Nephron progenitor cell (in vitro differentiated cells): ENCODE data around the gene GALNT18.

Source experiments
- DNase-seq: peaks from one replicate; pipeline ENCODE4 v3.0.0; 2021
- H3K27ac Mint-ChIP-seq: 2 replicates; pipeline ENCODE4 v1.8.0; 2021; ENCODE audit warnings: mild to moderate bottlenecking, moderate library complexity, mixed read lengths
- H3K27me3 Mint-ChIP-seq: 2 replicates; pipeline ENCODE4 v1.8.0; 2021; ENCODE audit warnings: mild to moderate bottlenecking, low read depth, mixed read lengths; ENCODE audit not compliant: poor library complexity
- H3K36me3 Mint-ChIP-seq: 2 replicates; pipeline ENCODE4 v1.8.0; 2021; ENCODE audit warnings: low read depth, mixed read lengths
- H3K4me1 Mint-ChIP-seq: 2 replicates; pipeline ENCODE4 v1.8.0; 2021; ENCODE audit warnings: mixed read lengths
- H3K4me3 Mint-ChIP-seq: 2 replicates; pipeline ENCODE4 v1.8.0; 2021; ENCODE audit warnings: mild to moderate bottlenecking, moderate library complexity, mixed read lengths
- H3K9me3 Mint-ChIP-seq: 2 replicates; pipeline ENCODE4 v1.8.0; 2021; ENCODE audit warnings: mild to moderate bottlenecking, moderate library complexity, mixed read lengths
- TF ChIP-seq, protein P1 (sequence below): fragments of 200-600 bp; sonication (generic); IDR thresholded peaks from 2 replicates; pipeline ENCODE4 v1.5.0; 2021; ENCODE audit warnings: antibody characterized with exemption

GALNT18 gene

GRCh38 chr11:11397036-11397415 lies 224.8 kb downstream of the GALNT18 start:
- Mint-ChIP-seq H3K36me3 (no peaks in the 10 kb centered on the region), H3K27ac (no peak overlapping the region), H3K9me3 (no peaks in the 10 kb centered on the region), H3K27me3 (peaks cover 33% of the 10 kb centered on the region), H3K4me3 (no peak overlapping the region), H3K4me1 (no peaks in the 10 kb centered on the region)
- TF ChIP-seq, protein P1, sequence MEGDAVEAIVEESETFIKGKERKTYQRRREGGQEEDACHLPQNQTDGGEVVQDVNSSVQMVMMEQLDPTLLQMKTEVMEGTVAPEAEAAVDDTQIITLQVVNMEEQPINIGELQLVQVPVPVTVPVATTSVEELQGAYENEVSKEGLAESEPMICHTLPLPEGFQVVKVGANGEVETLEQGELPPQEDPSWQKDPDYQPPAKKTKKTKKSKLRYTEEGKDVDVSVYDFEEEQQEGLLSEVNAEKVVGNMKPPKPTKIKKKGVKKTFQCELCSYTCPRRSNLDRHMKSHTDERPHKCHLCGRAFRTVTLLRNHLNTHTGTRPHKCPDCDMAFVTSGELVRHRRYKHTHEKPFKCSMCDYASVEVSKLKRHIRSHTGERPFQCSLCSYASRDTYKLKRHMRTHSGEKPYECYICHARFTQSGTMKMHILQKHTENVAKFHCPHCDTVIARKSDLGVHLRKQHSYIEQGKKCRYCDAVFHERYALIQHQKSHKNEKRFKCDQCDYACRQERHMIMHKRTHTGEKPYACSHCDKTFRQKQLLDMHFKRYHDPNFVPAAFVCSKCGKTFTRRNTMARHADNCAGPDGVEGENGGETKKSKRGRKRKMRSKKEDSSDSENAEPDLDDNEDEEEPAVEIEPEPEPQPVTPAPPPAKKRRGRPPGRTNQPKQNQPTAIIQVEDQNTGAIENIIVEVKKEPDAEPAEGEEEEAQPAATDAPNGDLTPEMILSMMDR, result no peak
- DNase-seq, result no peak

DNA sequence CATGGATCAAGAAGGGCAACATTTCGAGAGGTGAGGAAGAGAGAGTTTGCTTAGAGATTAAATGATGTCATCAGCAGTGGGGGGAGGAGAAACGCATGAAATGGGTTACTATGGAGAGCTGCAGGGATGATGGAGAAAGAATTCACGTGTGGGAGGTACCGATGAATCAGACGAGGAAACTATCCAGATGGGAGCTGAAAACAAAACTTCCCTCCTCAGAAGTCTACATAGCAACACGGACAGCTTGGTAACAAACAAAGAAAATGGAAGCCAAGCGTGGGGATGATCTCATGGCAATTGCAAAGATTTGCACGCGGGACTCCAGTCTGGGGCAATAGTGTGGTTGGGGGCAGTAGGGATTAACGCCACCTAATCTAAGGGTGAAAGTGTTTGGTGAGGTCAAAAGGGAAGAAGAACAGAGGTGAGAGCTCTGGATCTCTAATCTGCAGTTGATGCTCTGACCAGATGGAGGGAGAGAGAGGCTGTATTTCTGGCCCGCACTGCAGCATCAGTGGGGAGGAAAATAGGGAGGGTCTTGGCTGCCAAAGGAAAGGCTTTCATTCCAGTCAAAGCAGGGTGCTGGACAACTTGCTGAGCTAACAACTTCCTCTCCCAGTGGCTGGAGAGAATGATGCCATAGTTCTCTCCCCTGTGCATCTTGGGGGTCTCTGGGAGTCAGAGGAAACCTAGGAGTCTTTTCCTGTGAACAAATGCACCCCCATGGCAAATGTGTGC lies 225.3 kb downstream of the GALNT18 start:
- no peaks in the 10 kb centered on the region for H3K9me3 Mint-ChIP-seq
- no peak overlapping the region for H3K27ac Mint-ChIP-seq
- H3K4me3 Mint-ChIP-seq, result no peak overlapping the region
- peaks cover 33% of the 10 kb centered on the region for H3K27me3 Mint-ChIP-seq
- H3K4me1 Mint-ChIP-seq, result no peaks in the 10 kb centered on the region
- no peaks in the 10 kb centered on the region for H3K36me3 Mint-ChIP-seq
- DNase-seq, result no peak
- TF ChIP-seq, protein P1, result no peak

DNA sequence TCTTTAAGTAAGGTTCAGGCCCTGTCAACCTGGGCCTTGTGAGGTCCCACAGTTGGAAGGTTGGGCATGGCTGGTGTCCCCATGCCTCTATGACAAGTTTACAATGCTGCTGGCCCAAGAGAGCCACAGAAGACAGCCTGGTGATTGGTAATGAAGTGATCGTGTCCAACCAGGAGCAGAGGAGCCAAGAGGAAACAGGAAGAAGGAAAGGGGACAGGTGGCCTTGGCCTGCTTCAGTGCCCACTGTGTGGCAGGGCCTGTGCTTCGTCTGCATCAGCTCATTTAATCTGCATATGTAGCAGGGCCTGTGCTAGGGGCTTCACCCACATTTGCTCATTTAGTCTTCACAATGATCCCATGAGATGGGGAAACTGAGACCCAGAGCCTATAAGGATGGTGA lies 226.7 kb downstream of the GALNT18 start:
- TF ChIP-seq, protein P1, result no peak
- peaks cover 12% of the 10 kb centered on the region for H3K4me1 Mint-ChIP-seq
- H3K9me3 Mint-ChIP-seq, result no peaks in the 10 kb centered on the region
- H3K36me3 Mint-ChIP-seq, result no peaks in the 10 kb centered on the region
- H3K4me3 Mint-ChIP-seq, result no peak overlapping the region
- peaks cover 26% of the 10 kb centered on the region for H3K27me3 Mint-ChIP-seq
- no peak overlapping the region for H3K27ac Mint-ChIP-seq
- DNase-seq, result no peak

- H3K27me3 Mint-ChIP-seq, result peaks cover 29% of the 10 kb centered on the region
Measured at GRCh38 chr11:11394241-11394640, 227.6 kb downstream of the GALNT18 start.

GRCh38 chr11:11391796-11392463 lies 229.9 kb downstream of the GALNT18 start:
- TF ChIP-seq, protein P1, result no peak
- no peaks in the 10 kb centered on the region for H3K9me3 Mint-ChIP-seq
- H3K27ac Mint-ChIP-seq, result no peak overlapping the region
- H3K4me3 Mint-ChIP-seq, result no peak overlapping the region
- H3K4me1 Mint-ChIP-seq, result peaks cover 28% of the 10 kb centered on the region
- no peak for DNase-seq
- H3K36me3 Mint-ChIP-seq, result no peaks in the 10 kb centered on the region
- peaks cover 19% of the 10 kb centered on the region for H3K27me3 Mint-ChIP-seq

More at GRCh38 chr11:11394241-11394640, 227.6 kb downstream of the GALNT18 start:
- no peaks in the 10 kb centered on the region for H3K9me3 Mint-ChIP-seq
- TF ChIP-seq, protein P1, result no peak
- no peaks in the 10 kb centered on the region for H3K36me3 Mint-ChIP-seq
- no peak overlapping the region for H3K27ac Mint-ChIP-seq
- no peak for DNase-seq
- H3K4me3 Mint-ChIP-seq, result no peak overlapping the region
- peaks cover 16% of the 10 kb centered on the region for H3K4me1 Mint-ChIP-seq

- Mint-ChIP-seq H3K27me3 (peaks cover 18% of the 10 kb centered on the region), H3K36me3 (no peaks in the 10 kb centered on the region), H3K4me1 (peaks cover 28% of the 10 kb centered on the region), H3K9me3 (no peaks in the 10 kb centered on the region), H3K27ac (no peak overlapping the region), H3K4me3 (no peak overlapping the region)
- no peak for DNase-seq
- TF ChIP-seq, protein P1, result no peak
Measured at GRCh38 chr11:11391169-11391568, 230.6 kb downstream of the GALNT18 start.
